Common myeloid progenitor, CD34-positive (primary cell): ENCODE results near the gene TSPAN18.
"Not testable (repeated sequence)": the region's sequence is repeated elsewhere in the genome, so short reads cannot be mapped to it uniquely, and the experiment has no call there.

Source experiments
- CTCF ChIA-PET: fragments of 350-600 bp; sonication (Branson Sonifier 250); formaldehyde crosslinking; loops from one replicate; lab custom pipeline; 2021; ENCODE audit warnings: antibody characterized with exemption; lab: Charles Lee
- POLR2A ChIA-PET: fragments of 350-600 bp; sonication (Branson Sonifier 250); formaldehyde crosslinking; loops from one replicate; lab custom pipeline; 2021; ENCODE audit warnings: antibody characterized with exemption; lab: Charles Lee
- DNase-seq, 3 donors: peaks; one replicate each; pipeline versions ENCODE4 v3.0.0 to v3.0.0-alpha.2; 2013
- H3K27ac ChIP-seq, 2 experiments: 1 replicate in 1 of 2; 2 replicates in 1 of 2; pipeline ENCODE4 v1.7.0; 2013; ENCODE audit warnings: inconsistent platforms in 2 of 2, low read length in 2 of 2, mild to moderate bottlenecking in 2 of 2, low read depth in 1 of 2, moderate library complexity in 1 of 2; ENCODE audit not compliant: severe bottlenecking in 2 of 2, insufficient read depth in 1 of 2, poor library complexity in 1 of 2
- H3K27me3 ChIP-seq, 5 experiments: replicated peaks in 2 of 5; 1 replicate in 3 of 5; 2 replicates in 2 of 5; pipeline versions ENCODE4 v1.6.1 to v1.7.0; 2013; ENCODE audit warnings: low read length in 4 of 5, mild to moderate bottlenecking in 2 of 5, moderate library complexity in 2 of 5, inconsistent platforms in 1 of 5; ENCODE audit not compliant: insufficient read depth in 5 of 5, control insufficient read depth in 4 of 5
- H3K36me3 ChIP-seq, 4 experiments: 1 replicate in 2 of 4; 2 replicates in 2 of 4; pipeline versions ENCODE4 v1.6.1 to v1.7.0; 2013; ENCODE audit warnings: low read length in 3 of 4, control low read depth in 1 of 4, mild to moderate bottlenecking in 1 of 4; ENCODE audit not compliant: control insufficient read depth in 4 of 4, insufficient read depth in 4 of 4
- H3K4me1 ChIP-seq, 4 experiments: 1 replicate in 3 of 4; 2 replicates in 1 of 4; pipeline versions ENCODE4 v1.6.1 to v1.7.1; 2013; ENCODE audit warnings: low read length in 3 of 4, mild to moderate bottlenecking in 3 of 4, control low read depth in 1 of 4, inconsistent platforms in 1 of 4, moderate library complexity in 1 of 4; ENCODE audit not compliant: control insufficient read depth in 4 of 4, insufficient read depth in 4 of 4; ENCODE audit errors: control extremely low read depth in 1 of 4
- H3K4me3 ChIP-seq, 7 experiments: 1 replicate in 4 of 7; 2 replicates in 3 of 7; pipeline versions ENCODE4 v1.5.1 to v1.7.0; 2013; ENCODE audit warnings: mild to moderate bottlenecking in 7 of 7, low read length in 6 of 7, moderate library complexity in 6 of 7, inconsistent platforms in 2 of 7, low read depth in 2 of 7, control low read depth in 1 of 7; ENCODE audit not compliant: insufficient read depth in 4 of 7, control insufficient read depth in 1 of 7; ENCODE audit errors: extremely low read depth in 1 of 7
- H3K9me3 ChIP-seq, 5 experiments: 1 replicate in 4 of 5; 2 replicates in 1 of 5; pipeline versions ENCODE4 v1.6.1 to v1.7.1; 2013; ENCODE audit warnings: low read length in 4 of 5, mild to moderate bottlenecking in 2 of 5, inconsistent platforms in 1 of 5, low read depth in 1 of 5, moderate library complexity in 1 of 5; ENCODE audit not compliant: control insufficient read depth in 4 of 5, insufficient read depth in 2 of 5; ENCODE audit errors: control extremely low read depth in 1 of 5
- WGBS: methylation state at CpG from one replicate; pipeline ENCODE4 v1.1.5; 2013; ENCODE audit not compliant: insufficient coverage; 5-methylcytosine and 5-hydroxymethylcytosine counted together

TSPAN18 gene

DNA sequence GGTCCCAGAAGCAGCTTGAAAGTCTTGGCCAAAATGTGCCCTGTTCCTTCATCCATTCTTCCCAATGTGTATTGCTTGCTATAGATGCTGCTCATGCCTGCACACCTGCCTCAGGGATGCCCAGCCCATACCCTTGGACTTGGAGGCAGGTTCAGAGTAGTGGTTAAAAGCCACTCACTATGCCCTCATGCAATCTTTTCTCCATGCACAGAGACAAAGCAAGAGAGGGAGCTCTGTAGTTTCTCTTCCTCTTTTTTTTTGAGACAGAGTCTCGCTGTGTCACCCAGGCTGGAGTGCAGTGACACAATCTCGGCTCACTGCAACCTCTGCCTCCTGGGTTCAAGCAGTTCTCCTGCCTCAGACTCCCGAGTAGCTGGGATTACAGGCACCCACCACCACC lies 144.9 kb downstream of the TSPAN18 start:
- 43% methylated on average over 3 of the region's 3 CpGs for WGBS
- H3K4me3 ChIP-seq, POLR2A ChIA-PET, H3K4me1 ChIP-seq, H3K9me3 ChIP-seq, H3K27ac ChIP-seq, H3K27me3 ChIP-seq, H3K36me3 ChIP-seq: not testable (repeated sequence)
- CTCF ChIA-PET = interaction anchor here (1.2 kb wide), 1 partner anchor 19 kb away, joined by 3 read pairs; no protein-coding TSS in a partner anchor
- peak in 2 of 3 donors; percentile 54 to 62 for DNase-seq

GRCh38 chr11:44872556-44872955 lies 145.8 kb downstream of the TSPAN18 start:
- Histone ChIP-seq H3K36me3 (no peaks in the 10 kb centered on the region), H3K9me3 (peaks cover 0 to 5% (median 3%) of the 10 kb centered on the region in 5 experiments), H3K4me1 (no peaks in the 10 kb centered on the region), H3K27ac (no peak overlapping the region), H3K27me3 (peaks cover 0 to 9% (median 0%) of the 10 kb centered on the region in 5 experiments), H3K4me3 (no peak overlapping the region)
- ChIA-PET POLR2A (no interaction called here), CTCF (interaction anchor here (2.0 kb wide), 1 partner anchor 21 kb away, joined by 7 read pairs; no protein-coding TSS in a partner anchor)
- DNase-seq = no peak
- WGBS = 100% methylated on average over 1 of the region's 1 CpG

- DNase-seq = no peak
- H3K4me1 ChIP-seq = no peaks in the 10 kb centered on the region
- POLR2A ChIA-PET = no interaction called here
- WGBS = 13% methylated on average over 1 of the region's 1 CpG
- H3K36me3 ChIP-seq = no peaks in the 10 kb centered on the region
- CTCF ChIA-PET = interaction anchor here (0.5 to 4.3 kb wide), 3 partner anchors 11 to 317 kb away, joined by 3 to 12 read pairs (median 7); no protein-coding TSS in a partner anchor
- H3K27me3 ChIP-seq = peaks cover 0 to 8% (median 2%) of the 10 kb centered on the region in 5 experiments
- no peak overlapping the region for H3K4me3 ChIP-seq
- H3K9me3 ChIP-seq = peaks cover 0 to 5% (median 3%) of the 10 kb centered on the region in 5 experiments
- H3K27ac ChIP-seq = no peak overlapping the region
Measured at GRCh38 chr11:44873537-44873936, 146.8 kb downstream of the TSPAN18 start.

GRCh38 chr11:44874284-44874683 lies 147.5 kb downstream of the TSPAN18 start:
- Histone ChIP-seq H3K27ac (no peak overlapping the region), H3K36me3 (no peaks in the 10 kb centered on the region), H3K9me3 (peaks cover 0 to 5% (median 3%) of the 10 kb centered on the region in 5 experiments), H3K27me3 (peaks cover 0 to 12% (median 2%) of the 10 kb centered on the region in 5 experiments), H3K4me1 (no peaks in the 10 kb centered on the region), H3K4me3 (no peak overlapping the region)
- ChIA-PET POLR2A (no interaction called here), CTCF (interaction anchor here (0.5 to 4.3 kb wide), 4 partner anchors 11 to 318 kb away, joined by 3 to 12 read pairs (median 7); no protein-coding TSS in a partner anchor)
- no peak for DNase-seq
- WGBS = 93% methylated on average over 3 of the region's 3 CpGs

GRCh38 chr11:44875037-44875436 lies 148.3 kb downstream of the TSPAN18 start:
- Histone ChIP-seq H3K4me3 (no peak overlapping the region), H3K36me3 (no peaks in the 10 kb centered on the region), H3K27ac (no peak overlapping the region), H3K27me3 (peaks cover 0 to 18% (median 2%) of the 10 kb centered on the region in 5 experiments), H3K4me1 (no peaks in the 10 kb centered on the region), H3K9me3 (peaks cover 0 to 5% (median 3%) of the 10 kb centered on the region in 5 experiments)
- 93% methylated on average over 3 of the region's 4 CpGs for WGBS
- ChIA-PET CTCF (interaction anchor here (0.7 to 4.3 kb wide), 7 partner anchors 10 to 259 kb away, joined by 3 to 12 read pairs (median 4); no protein-coding TSS in a partner anchor), POLR2A (interaction anchor here (0.9 kb wide), 1 partner anchor 17 kb away, joined by 3 read pairs; no protein-coding TSS in a partner anchor)
- DNase-seq = no peak

DNA sequence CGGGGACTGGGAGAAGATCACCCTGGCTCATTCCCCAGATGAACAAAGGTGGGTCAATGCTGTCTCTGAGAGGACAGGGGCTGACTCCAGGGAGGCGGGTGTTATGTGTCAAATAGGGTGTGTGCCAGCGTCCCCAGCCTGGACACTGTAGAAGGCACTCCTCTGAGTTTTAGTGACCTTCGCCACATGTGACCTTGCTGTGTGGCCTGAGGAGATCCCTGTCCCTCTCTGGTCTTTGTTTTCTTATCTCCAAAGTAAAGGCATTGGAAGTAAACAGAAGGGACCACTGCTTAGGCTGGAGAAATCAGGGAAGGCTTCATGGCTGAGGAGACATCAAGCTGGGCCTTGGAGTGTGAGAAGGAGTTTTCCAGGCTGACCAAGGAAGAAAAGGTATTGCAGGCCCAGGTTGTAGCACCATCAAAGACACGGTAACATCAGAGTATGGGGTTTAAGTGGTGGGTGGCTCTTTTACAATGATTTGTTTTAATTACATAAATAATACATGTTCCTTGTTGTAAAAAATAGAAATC lies 149.5 kb downstream of the TSPAN18 start:
- H3K4me3 ChIP-seq = no peak overlapping the region
- H3K27me3 ChIP-seq = peaks cover 0 to 15% (median 5%) of the 10 kb centered on the region in 5 experiments
- ChIA-PET POLR2A (no interaction called here), CTCF (interaction anchor here (1.3 to 4.3 kb wide), 5 partner anchors 9 to 261 kb away, joined by 3 to 12 read pairs (median 4); no protein-coding TSS in a partner anchor)
- no peaks in the 10 kb centered on the region for H3K36me3 ChIP-seq
- H3K9me3 ChIP-seq = peaks cover 0 to 3% (median 2%) of the 10 kb centered on the region in 5 experiments
- no peak overlapping the region for H3K27ac ChIP-seq
- WGBS = 89% methylated on average over 3 of the region's 5 CpGs
- H3K4me1 ChIP-seq = no peaks in the 10 kb centered on the region
- DNase-seq = no peak

DNA sequence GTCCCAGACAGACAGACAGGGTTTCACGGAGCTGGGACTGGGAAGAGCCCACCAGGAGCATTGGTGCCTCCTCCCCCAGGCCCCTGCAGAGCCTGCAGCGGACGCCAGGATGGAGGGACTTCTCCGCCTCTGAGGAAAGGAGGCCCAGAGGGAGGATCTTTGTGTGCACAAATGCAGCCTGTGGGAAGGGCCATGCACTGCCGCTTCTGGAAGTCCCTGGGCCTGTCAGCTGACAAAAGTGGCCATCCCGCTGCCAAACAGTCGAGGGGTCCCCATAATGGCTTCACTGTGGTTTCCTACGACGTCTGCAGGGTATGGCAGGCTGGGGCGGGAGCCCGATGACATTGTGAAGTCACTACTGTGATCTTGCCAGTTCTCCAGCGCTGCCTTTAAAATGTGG lies 150.1 kb downstream of the TSPAN18 start:
- Histone ChIP-seq H3K27me3 (peaks cover 0 to 15% (median 8%) of the 10 kb centered on the region in 5 experiments), H3K4me3 (no peak overlapping the region), H3K4me1 (no peaks in the 10 kb centered on the region), H3K27ac (no peak overlapping the region), H3K36me3 (no peaks in the 10 kb centered on the region), H3K9me3 (no peaks in the 10 kb centered on the region)
- ChIA-PET CTCF (interaction anchor here (4.3 kb wide), 1 partner anchor 8 kb away, joined by 12 read pairs; no protein-coding TSS in a partner anchor), POLR2A (no interaction called here)
- 90% methylated on average over 12 of the region's 12 CpGs for WGBS
- no peak for DNase-seq
